Measurements from ENCODE around the gene SLAIN1. TPM values are rescaled to one million over a fixed set of nuclear protein-coding genes. Genes with fewer than 3 reads are reported as not detected.
"Not testable (repeated sequence)": the region's sequence is repeated elsewhere in the genome, so short reads cannot be mapped to it uniquely, and the experiment has no call there.

SLAIN1 gene
- total and polyA plus RNA-seq, 10 of the 15 experiments (the other 5 are each of a cell fraction or from before 2014, with no cell fraction given) = 11.9 to 140 (median 56.9) TPM

DNA sequence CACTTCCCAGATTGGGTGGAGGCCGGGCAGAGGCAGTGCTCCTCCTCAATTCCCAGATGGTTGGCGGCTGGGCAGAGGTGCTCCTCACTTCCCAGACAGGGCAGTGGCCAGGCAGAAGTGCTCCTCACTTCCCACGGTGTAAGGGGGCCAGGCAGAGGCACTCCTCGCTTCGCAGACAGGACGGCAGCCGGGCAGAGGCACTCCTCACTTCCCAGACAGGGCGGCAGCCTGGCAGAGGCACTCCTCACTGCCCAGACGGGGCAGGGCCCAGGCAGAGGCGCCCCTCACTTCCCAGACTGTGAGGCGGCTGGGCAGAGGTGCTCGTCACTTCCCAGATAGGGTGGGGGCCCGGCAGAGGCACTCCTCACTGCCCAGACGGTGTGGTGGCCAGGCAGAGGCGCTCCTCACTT lies 36.6 kb upstream of the SLAIN1 start:
- ChIA-PET POLR2A (no interaction called here), RAD21 (ENCODE audit: unreplicated experiment) (no interaction called here), CTCF (no interaction called here), SMC1A (ENCODE audit: uncharacterized antibody, unreplicated experiment) (no interaction called here)
- Histone ChIP-seq H3K4me3 (no peak overlapping the region), H3K36me3 (ENCODE audit: control insufficient read depth in 2 of 2, insufficient read depth in 2 of 2, low read length in 1 of 2) (no peaks in the 10 kb centered on the region), H3K9me3 (replicated peaks; ENCODE audit: control insufficient read depth, insufficient read depth, low read length) (no peaks in the 10 kb centered on the region), H3K79me2 (ENCODE audit: control insufficient read depth, insufficient read depth, low read length) (no peaks in the 10 kb centered on the region), H3K4me2 (ENCODE audit: control insufficient read depth, insufficient read depth) (no peak overlapping the region), H4K20me1 (ENCODE audit: control insufficient read depth, insufficient read depth) (no peaks in the 10 kb centered on the region), H3K27me3 (replicated peaks in 1 of 2; ENCODE audit: control insufficient read depth in 2 of 2, insufficient read depth in 2 of 2, low read length in 1 of 2) (no peaks in the 10 kb centered on the region), H3K9ac (ENCODE audit: control insufficient read depth, insufficient read depth, low read length) (no peak overlapping the region), H2AFZ (ENCODE audit: control insufficient read depth, low read depth, low read length) (no peak overlapping the region), H3K27ac (ENCODE audit: control insufficient read depth, insufficient read depth) (no peak overlapping the region), H3K4me1 (ENCODE audit: control insufficient read depth, insufficient read depth, low read length) (no peaks in the 10 kb centered on the region)
- 39% methylated on average over 15 of the region's 15 CpGs for WGBS (ENCODE audit: insufficient coverage, insufficient replicate concordance, low lambda C conversion rate, missing lambda C conversion rate)
- no TSS peak for BruUV-seq (replicated peaks)
- in situ Hi-C loops (cut with MboI) (no loop called here), intact Hi-C loops (cut with micrococcal nuclease; ENCODE audit: unreplicated experiment) (no loop called here)
- TF ChIP-seq HDAC6 (IDR thresholded peaks at IDR 0.05; ENCODE audit: unreplicated experiment) = no peak
- TF ChIP-seq SIN3A (IDR thresholded peaks at IDR 0.05; ENCODE audit: low read depth, low read length) = no peak
- no peak for TF ChIP-seq KDM1A (IDR thresholded peaks at IDR 0.05; ENCODE audit: borderline replicate concordance)
- no peak for TF ChIP-seq TCF3 (IDR thresholded peaks at IDR 0.05; ENCODE audit: borderline replicate concordance, insufficient read depth, low read depth, low read length)
- no peak for TF ChIP-seq RFX5 (IDR thresholded peaks at IDR 0.05; ENCODE audit: low read depth, low read length)
- TF ChIP-seq, protein P1, sequence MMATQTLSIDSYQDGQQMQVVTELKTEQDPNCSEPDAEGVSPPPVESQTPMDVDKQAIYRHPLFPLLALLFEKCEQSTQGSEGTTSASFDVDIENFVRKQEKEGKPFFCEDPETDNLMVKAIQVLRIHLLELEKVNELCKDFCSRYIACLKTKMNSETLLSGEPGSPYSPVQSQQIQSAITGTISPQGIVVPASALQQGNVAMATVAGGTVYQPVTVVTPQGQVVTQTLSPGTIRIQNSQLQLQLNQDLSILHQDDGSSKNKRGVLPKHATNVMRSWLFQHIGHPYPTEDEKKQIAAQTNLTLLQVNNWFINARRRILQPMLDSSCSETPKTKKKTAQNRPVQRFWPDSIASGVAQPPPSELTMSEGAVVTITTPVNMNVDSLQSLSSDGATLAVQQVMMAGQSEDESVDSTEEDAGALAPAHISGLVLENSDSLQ (IDR thresholded peaks at IDR 0.05) = no peak
- no peak for TF ChIP-seq BACH1 (IDR thresholded peaks at IDR 0.05; ENCODE audit: borderline replicate concordance)
- no peak for TF ChIP-seq SKIL (IDR thresholded peaks at IDR 0.05; ENCODE audit: low read depth, poor library complexity, severe bottlenecking)
- TF ChIP-seq ZBTB4 (CRISPR knock-in tag; IDR thresholded peaks at IDR 0.05) = no peak
- no peak for TF ChIP-seq ZNF384 (IDR thresholded peaks at IDR 0.05; ENCODE audit: borderline replicate concordance, low read depth, low read length)
- TF ChIP-seq SMAD1 (IDR thresholded peaks at IDR 0.05; ENCODE audit: low read depth, partially characterized antibody) = no peak
- no peak for DNase-seq (ENCODE audit: low read depth, low spot score)
- no peak for ATAC-seq
- no peak for FAIRE-seq

DNA sequence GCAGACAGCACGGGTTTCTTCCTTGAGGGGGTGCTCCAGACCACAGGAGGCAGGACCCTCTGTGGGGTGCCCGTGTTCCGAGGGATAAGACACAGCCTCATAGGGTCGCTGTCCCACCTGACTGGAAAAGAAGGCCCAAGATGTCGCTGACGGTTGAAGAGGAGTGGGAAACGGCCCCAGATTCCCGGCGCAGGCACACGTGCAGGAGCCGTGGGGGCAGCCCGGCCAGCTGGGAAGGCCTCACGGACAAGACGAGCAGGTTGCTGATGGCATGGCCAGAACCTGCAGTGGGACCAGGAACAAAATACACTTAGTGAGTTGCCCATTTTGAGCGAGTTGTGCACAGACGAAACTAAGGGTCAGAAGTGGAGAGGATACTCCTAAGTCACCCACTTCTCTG lies 35.2 kb upstream of the SLAIN1 start:
- H3K9ac ChIP-seq (ENCODE audit: control insufficient read depth, insufficient read depth, low read length); intact Hi-C loops (cut with micrococcal nuclease; ENCODE audit: unreplicated experiment); H4K20me1 ChIP-seq (ENCODE audit: control insufficient read depth, insufficient read depth); in situ Hi-C loops (cut with MboI); DNase-seq (ENCODE audit: low read depth, low spot score); H2AFZ ChIP-seq (ENCODE audit: control insufficient read depth, low read depth, low read length); H3K36me3 ChIP-seq (ENCODE audit: control insufficient read depth in 2 of 2, insufficient read depth in 2 of 2, low read length in 1 of 2); H3K4me1 ChIP-seq (ENCODE audit: control insufficient read depth, insufficient read depth, low read length); SMC1A ChIA-PET (ENCODE audit: uncharacterized antibody, unreplicated experiment); FAIRE-seq; H3K4me2 ChIP-seq (ENCODE audit: control insufficient read depth, insufficient read depth); RAD21 ChIA-PET (ENCODE audit: unreplicated experiment); BruUV-seq (replicated peaks); H3K9me3 ChIP-seq (replicated peaks; ENCODE audit: control insufficient read depth, insufficient read depth, low read length); H3K4me3 ChIP-seq; CTCF ChIA-PET; H3K79me2 ChIP-seq (ENCODE audit: control insufficient read depth, insufficient read depth, low read length); POLR2A ChIA-PET; H3K27me3 ChIP-seq (replicated peaks in 1 of 2; ENCODE audit: control insufficient read depth in 2 of 2, insufficient read depth in 2 of 2, low read length in 1 of 2); H3K27ac ChIP-seq (ENCODE audit: control insufficient read depth, insufficient read depth); ATAC-seq: not testable (repeated sequence)
- 68% methylated on average over 15 of the region's 16 CpGs for WGBS (ENCODE audit: insufficient coverage, insufficient replicate concordance, low lambda C conversion rate, missing lambda C conversion rate)

Measured in GM12878 (cell line).